Nucleus accumbens (tissue), 56 donors: ENCODE results near the gene DDX3X.
A peak's percentile ranks its signal among the peaks of the same experiment; 100 is the strongest.
"Not testable (repeated sequence)": the region's sequence is repeated elsewhere in the genome, so short reads cannot be mapped to it uniquely, and the experiment has no call there.

Experiments
- DNase-seq, 56 donors: peaks; one replicate each; lab custom pipeline; 2025; lab: John Stamatoyannopoulos, UW

DDX3X gene

GRCh38 chrX:41407816-41408215, 73.9 kb downstream of the DDX3X start:
- no peak for DNase-seq

DNA sequence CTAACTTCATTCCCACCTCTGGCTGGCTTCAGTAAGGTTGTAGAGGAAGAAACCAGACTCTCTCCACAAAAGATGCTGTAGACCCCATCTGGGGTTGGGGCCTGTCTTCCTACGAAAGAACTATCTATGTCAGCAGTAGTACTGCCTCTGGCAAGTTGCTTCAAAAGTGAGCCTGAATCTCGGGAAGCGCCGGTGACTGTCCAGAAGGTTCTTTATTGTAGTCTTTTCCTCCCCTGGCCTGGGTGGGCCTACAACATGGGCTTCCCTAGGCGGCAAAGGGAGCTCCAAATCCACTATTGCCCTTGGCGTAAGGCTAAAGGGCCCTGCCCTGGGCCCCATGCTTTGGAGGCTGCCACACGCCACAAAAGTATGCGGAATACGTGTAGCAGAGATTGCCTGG, 74.6 kb downstream of the DDX3X start:
- DNase-seq, result no peak

- DNase-seq, result peak in 7 of 56 donors; percentile 0 to 18 (median 0)
Measured at GRCh38 chrX:41409006-41409405, 75.0 kb downstream of the DDX3X start.

DNA sequence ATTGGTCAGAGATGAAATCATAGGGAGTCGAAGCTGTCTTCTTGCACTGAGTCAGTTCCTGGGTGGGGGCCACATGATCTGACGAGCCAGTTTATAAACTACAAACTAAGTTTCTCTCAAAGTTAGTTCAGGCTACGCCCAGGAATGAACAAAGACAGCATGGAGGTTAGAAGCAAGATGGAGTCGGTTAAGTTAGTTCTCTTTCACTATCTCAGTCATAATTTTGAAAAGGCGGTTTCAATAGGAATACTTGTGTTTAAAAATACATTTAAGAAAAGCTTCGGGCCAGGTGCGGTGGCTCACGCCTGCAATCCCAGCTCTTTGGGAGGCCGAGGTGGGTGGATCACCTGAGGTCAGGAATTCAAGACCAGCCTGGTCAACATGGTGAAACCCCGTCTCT, 77.3 kb downstream of the DDX3X start:
- not testable (repeated sequence) for DNase-seq

- DNase-seq, result peak in 1 of 56 donors; percentile 4
Measured at GRCh38 chrX:41412261-41413081, 78.5 kb downstream of the DDX3X start.
